Liver (tissue), 9 donors: ENCODE results near the gene WDR82. TPM values are rescaled to one million over a fixed set of nuclear protein-coding genes. Genes with fewer than 3 reads are reported as not detected.

Experiments used
- DNase-seq: peaks from one replicate; pipeline ENCODE4 v3.0.0-alpha.2; 2017; ENCODE audit warnings: low spot score
- H3K27ac ChIP-seq, 2 donors: one replicate each; pipeline ENCODE4 v1.7.0; 2013; ENCODE audit warnings: inconsistent platforms in 2 of 2, low read length in 2 of 2, control low read depth in 1 of 2, low read depth in 1 of 2, mild to moderate bottlenecking in 1 of 2
- H3K27me3 ChIP-seq, 4 donors: one replicate each; pipeline versions ENCODE4 v1.6.1 to v1.7.0; 2013; ENCODE audit warnings: low read length in 3 of 4, inconsistent platforms in 1 of 4, mild to moderate bottlenecking in 1 of 4, moderate library complexity in 1 of 4; ENCODE audit not compliant: control insufficient read depth in 4 of 4, insufficient read depth in 4 of 4
- H3K36me3 ChIP-seq, 4 donors: one replicate each; pipeline versions ENCODE4 v1.6.1 to v1.7.0; 2013; ENCODE audit warnings: low read length in 3 of 4, mild to moderate bottlenecking in 3 of 4, low read depth in 1 of 4, moderate library complexity in 1 of 4; ENCODE audit not compliant: control insufficient read depth in 4 of 4, insufficient read depth in 3 of 4
- H3K4me1 ChIP-seq, 4 donors: one replicate each; pipeline versions ENCODE4 v1.6.1 to v1.7.0; 2013; ENCODE audit warnings: low read length in 3 of 4, mild to moderate bottlenecking in 3 of 4, moderate library complexity in 1 of 4; ENCODE audit not compliant: control insufficient read depth in 4 of 4, insufficient read depth in 4 of 4
- H3K4me3 ChIP-seq, 3 donors: one replicate each; pipeline versions ENCODE4 v1.6.1 to v1.7.0; 2013; ENCODE audit warnings: low read length in 3 of 3, control low read depth in 1 of 3, low read depth in 1 of 3, mild to moderate bottlenecking in 1 of 3
- H3K9ac ChIP-seq, 2 donors: one replicate each; pipeline ENCODE4 v1.7.0; 2013; ENCODE audit warnings: low read length in 2 of 2, mild to moderate bottlenecking in 2 of 2, moderate library complexity in 2 of 2, control low read depth in 1 of 2, low read depth in 1 of 2
- H3K9me3 ChIP-seq, 4 donors: one replicate each; pipeline versions ENCODE4 v1.6.1 to v1.7.0; 2013; ENCODE audit warnings: low read length in 3 of 4; ENCODE audit not compliant: control insufficient read depth in 4 of 4
- ATF3 ChIP-seq: IDR thresholded peaks from 2 replicates; pipeline ENCODE4 v1.6.1; 2016; ENCODE audit warnings: antibody characterized with exemption
- CTCF ChIP-seq: fragments of 150-350 bp; IDR thresholded peaks from 2 replicates; pipeline ENCODE4 v1.5.1; 2017; ENCODE audit warnings: improper control_type of control experiment, low read depth, low read length; ENCODE audit not compliant: missing input control
- EGR1 ChIP-seq, 2 donors: IDR thresholded peaks; 2 replicates each; pipeline ENCODE4 v1.6.1; 2016 to 2018; ENCODE audit warnings: antibody characterized with exemption in 2 of 2, low read depth in 2 of 2
- FOXA1 ChIP-seq: IDR thresholded peaks from 2 replicates; pipeline ENCODE4 v1.6.1; 2016; ENCODE audit warnings: antibody characterized with exemption
- FOXA2 ChIP-seq: IDR thresholded peaks from 2 replicates; pipeline ENCODE4 v1.6.1; 2016; ENCODE audit warnings: antibody characterized with exemption
- GABPA ChIP-seq, 2 donors: IDR thresholded peaks in 1 of 2; conservative IDR thresholded peaks in 1 of 2; 2 replicates each; pipeline ENCODE4 v1.6.1; 2016; ENCODE audit warnings: antibody characterized with exemption in 2 of 2, mild to moderate bottlenecking in 1 of 2, moderate library complexity in 1 of 2
- HNF4A ChIP-seq, 2 donors: conservative IDR thresholded peaks; 2 replicates each; pipeline ENCODE4 v1.6.1; 2016; ENCODE audit warnings: antibody characterized with exemption in 2 of 2, mild to moderate bottlenecking in 2 of 2
- JUND ChIP-seq, 2 donors: IDR thresholded peaks; 2 replicates each; pipeline ENCODE4 v1.6.1; 2016; ENCODE audit warnings: antibody characterized with exemption in 2 of 2
- RAD21 ChIP-seq, 2 donors: IDR thresholded peaks; 2 replicates each; pipeline ENCODE4 v1.6.1; 2016; ENCODE audit warnings: antibody characterized with exemption in 2 of 2, mild to moderate bottlenecking in 2 of 2
- REST ChIP-seq: IDR thresholded peaks from 2 replicates; pipeline ENCODE4 v1.6.1; 2016; ENCODE audit warnings: antibody characterized with exemption, mild to moderate bottlenecking
- RXRA ChIP-seq, 2 donors: IDR thresholded peaks; 2 replicates each; pipeline ENCODE4 v1.6.1; 2017 to 2018; ENCODE audit warnings: antibody characterized with exemption in 2 of 2, mild to moderate bottlenecking in 1 of 2
- SP1 ChIP-seq: IDR thresholded peaks from 2 replicates; pipeline ENCODE4 v1.6.1; 2018; ENCODE audit warnings: antibody characterized with exemption, mild to moderate bottlenecking
- TAF1 ChIP-seq: conservative IDR thresholded peaks from 2 replicates; pipeline ENCODE4 v1.6.1; 2016; ENCODE audit warnings: antibody characterized with exemption, mild to moderate bottlenecking
- YY1 ChIP-seq: IDR thresholded peaks from 2 replicates; pipeline ENCODE4 v1.6.1; 2016; ENCODE audit warnings: antibody characterized with exemption, mild to moderate bottlenecking
- WGBS: extraction: QIAGEN DNeasy Blood & Tissue Kit; methylation state at CpG from one replicate; pipeline ENCODE4 v1.1.7; 2013; 5-methylcytosine and 5-hydroxymethylcytosine counted together
- polyA plus RNA-seq, 2 donors: library from polyadenylated mRNA; stranded (reverse) in 1 of 2; unstranded in 1 of 2; fragments of 200-250 nt in 1 of 2; fragments of >200 nt in 1 of 2; fragmentation: Nextera tagmentation in 1 of 2; extraction: Ambion mirVana in 1 of 2; gene quantifications; one replicate each; pipeline versions ENCODE4 v1.2.1 to v1.2.3, GENCODE V29; 2013 to 2015
- total RNA-seq, 2 donors: library from RNA; depleted of rRNA; stranded (reverse); fragments of >200 nt; gene quantifications; one replicate each; pipeline ENCODE4 v1.2.3, GENCODE V29; 2014
- TF ChIP-seq, protein P1 (sequence below): IDR thresholded peaks from 2 replicates; pipeline ENCODE4 v1.6.1; 2016; ENCODE audit warnings: antibody characterized with exemption
- donor health status: healthy.
- donor health status: healthy.
- donor health status: healthy.
- donor health status: healthy.
- donor health status: healthy.

Gene WDR82
- total and polyA plus RNA-seq, 4 donors, result 4.3 to 44.3 (median 25.5) TPM

GRCh38 chr3:52313188-52313773 is 34.8 kb upstream of the WDR82 start:
- Histone ChIP-seq H3K9me3 (no peaks in the 10 kb centered on the region), H3K36me3 (peaks cover 0 to 13% (median 1%) of the 10 kb centered on the region in 4 donors), H3K4me1 (no peaks in the 10 kb centered on the region), H3K9ac (no peak overlapping the region), H3K27me3 (no peaks in the 10 kb centered on the region), H3K27ac (no peak overlapping the region), H3K4me3 (no peak overlapping the region)
- 88% methylated on average over 2 of the region's 2 CpGs for WGBS
- TF ChIP-seq TAF1 (no peak), HNF4A (conservative IDR thresholded peaks at IDR 0.05) (no peak), GABPA (IDR thresholded peaks at IDR 0.05 in 1 of 2, conservative IDR thresholded peaks at IDR 0.05 in 1 of 2) (no peak), RXRA (IDR thresholded peaks at IDR 0.05) (no peak), CTCF (no peak), JUND (IDR thresholded peaks at IDR 0.05) (no peak), SP1 (no peak), FOXA2 (no peak), EGR1 (IDR thresholded peaks at IDR 0.05; ENCODE audit: low read depth in 2 of 2) (no peak), RAD21 (IDR thresholded peaks at IDR 0.05) (no peak), REST (no peak), YY1 (no peak), FOXA1 (no peak), ATF3 (no peak)
- TF ChIP-seq, protein P1, sequence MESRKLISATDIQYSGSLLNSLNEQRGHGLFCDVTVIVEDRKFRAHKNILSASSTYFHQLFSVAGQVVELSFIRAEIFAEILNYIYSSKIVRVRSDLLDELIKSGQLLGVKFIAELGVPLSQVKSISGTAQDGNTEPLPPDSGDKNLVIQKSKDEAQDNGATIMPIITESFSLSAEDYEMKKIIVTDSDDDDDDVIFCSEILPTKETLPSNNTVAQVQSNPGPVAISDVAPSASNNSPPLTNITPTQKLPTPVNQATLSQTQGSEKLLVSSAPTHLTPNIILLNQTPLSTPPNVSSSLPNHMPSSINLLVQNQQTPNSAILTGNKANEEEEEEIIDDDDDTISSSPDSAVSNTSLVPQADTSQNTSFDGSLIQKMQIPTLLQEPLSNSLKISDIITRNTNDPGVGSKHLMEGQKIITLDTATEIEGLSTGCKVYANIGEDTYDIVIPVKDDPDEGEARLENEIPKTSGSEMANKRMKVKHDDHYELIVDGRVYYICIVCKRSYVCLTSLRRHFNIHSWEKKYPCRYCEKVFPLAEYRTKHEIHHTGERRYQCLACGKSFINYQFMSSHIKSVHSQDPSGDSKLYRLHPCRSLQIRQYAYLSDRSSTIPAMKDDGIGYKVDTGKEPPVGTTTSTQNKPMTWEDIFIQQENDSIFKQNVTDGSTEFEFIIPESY, result no peak
- no peak for DNase-seq

DNA sequence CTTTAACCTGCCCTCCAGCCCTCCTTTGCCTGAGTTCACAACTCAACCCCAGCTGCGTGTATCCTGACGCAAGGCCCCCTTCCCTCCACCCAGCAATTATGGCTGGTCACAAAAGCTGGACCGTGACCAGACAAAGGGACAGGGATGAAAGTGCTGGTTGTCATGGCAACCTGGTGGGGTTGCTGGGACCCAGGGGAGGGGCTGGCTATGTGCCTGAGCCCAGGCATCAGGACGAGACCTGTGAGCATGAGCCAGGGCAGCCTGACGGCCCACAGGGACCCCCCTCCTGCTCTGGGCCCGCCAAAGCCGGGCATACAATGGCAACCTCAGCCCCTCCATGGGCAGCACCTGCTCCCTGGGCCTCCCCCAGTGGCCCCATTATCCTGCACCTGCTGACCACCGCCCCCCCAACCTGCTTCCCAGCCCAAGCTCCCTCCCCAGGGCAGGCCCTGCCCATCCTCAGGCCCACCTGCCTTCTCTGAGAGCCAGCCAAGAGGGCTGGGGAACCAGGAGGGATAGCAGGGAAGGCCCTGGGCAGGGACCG is 33.2 kb upstream of the WDR82 start:
- no peak for DNase-seq
- Histone ChIP-seq H3K27ac (no peak overlapping the region), H3K9ac (no peak overlapping the region), H3K4me3 (no peak overlapping the region), H3K27me3 (no peaks in the 10 kb centered on the region), H3K4me1 (no peaks in the 10 kb centered on the region), H3K9me3 (no peaks in the 10 kb centered on the region), H3K36me3 (peaks cover 0 to 13% (median 1%) of the 10 kb centered on the region in 4 donors)
- TF ChIP-seq SP1, result no peak
- 95% methylated on average over 9 of the region's 9 CpGs for WGBS
